ENCODE data around the gene PHKB. TPM values are rescaled to one million over a fixed set of nuclear protein-coding genes. Genes with fewer than 3 reads are reported as not detected.

Gene PHKB
- total RNA-seq, 2 experiments from 2014 or later, result 12.6 to 12.8 TPM

DNA sequence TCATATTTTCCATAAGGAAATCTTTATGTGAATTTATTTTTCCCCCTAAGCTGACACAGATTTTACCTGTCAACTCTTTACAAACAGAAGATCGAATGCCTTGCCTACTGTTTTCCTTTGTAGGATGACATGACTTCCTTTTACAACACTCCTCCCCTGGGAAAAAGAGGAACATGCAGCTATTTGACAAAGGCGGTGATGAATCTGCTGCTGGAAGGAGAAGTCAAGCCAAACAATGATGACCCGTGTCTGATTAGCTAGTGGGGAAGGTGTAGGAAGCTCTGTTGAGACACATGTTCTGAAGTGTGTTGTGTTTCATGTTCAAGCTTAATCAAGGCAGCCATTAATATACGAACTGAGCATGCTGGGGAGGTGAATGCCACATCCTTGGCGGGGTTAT lies 238.0 kb downstream of the PHKB start:
- Mint-ChIP-seq H3K4me1 (no peaks in the 10 kb centered on the region), H3K27me3 (no peaks in the 10 kb centered on the region), H3K4me3 (no peak overlapping the region), H3K36me3 (ENCODE audit: low read depth) (peaks cover 48% of the 10 kb centered on the region), H3K9me3 (ENCODE audit: low read depth) (peaks cover 22% of the 10 kb centered on the region), H3K27ac (no peak overlapping the region)
- ATAC-seq, result no peak
- POLR2A ChIA-PET, result no interaction called here
- CTCF ChIA-PET, result interaction anchor here (0.5 kb wide), 1 partner anchor 656 kb away, joined by 3 read pairs; no protein-coding TSS in a partner anchor
- intact Hi-C loops (cut with DNase I, micrococcal nuclease), result no loop called here
- DNase-seq, result no peak

DNA sequence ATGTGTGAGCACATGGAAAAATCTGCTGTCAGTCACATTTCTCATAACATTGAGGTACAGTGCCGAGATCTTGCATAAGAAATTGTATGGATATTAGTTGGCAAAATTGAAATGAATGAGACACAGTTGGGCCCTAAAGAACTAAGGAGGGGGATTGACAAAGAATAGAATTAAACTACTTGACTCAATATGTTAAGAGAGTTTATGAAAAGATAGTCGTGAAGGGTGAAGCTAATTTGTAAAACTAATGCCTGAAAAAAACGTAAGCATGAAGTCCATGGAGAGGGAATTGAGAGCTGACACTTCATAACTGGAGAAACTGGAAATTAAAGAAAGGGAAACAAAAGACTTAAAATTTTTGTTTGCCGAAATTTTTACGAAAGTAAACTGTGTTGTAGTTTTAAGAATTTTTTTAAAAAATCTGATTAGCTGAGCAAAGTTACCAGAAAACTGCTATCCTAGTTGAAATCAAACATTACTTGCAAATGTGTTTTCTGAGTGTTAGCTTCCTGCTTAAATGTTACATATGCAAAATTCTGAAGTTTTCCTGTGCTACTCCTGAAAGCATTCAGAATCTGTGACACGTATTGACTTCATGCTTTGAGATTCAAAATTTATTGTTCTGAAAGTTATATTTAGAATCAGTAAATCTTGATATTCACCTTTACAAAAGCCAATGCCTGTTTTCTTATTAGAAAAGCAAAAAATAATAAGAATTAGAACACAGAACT lies 239.9 kb downstream of the PHKB start:
- Mint-ChIP-seq H3K36me3 (ENCODE audit: low read depth) (peaks cover 37% of the 10 kb centered on the region), H3K9me3 (ENCODE audit: low read depth) (peaks cover 22% of the 10 kb centered on the region), H3K27me3 (no peaks in the 10 kb centered on the region), H3K4me3 (no peak overlapping the region), H3K27ac (no peak overlapping the region), H3K4me1 (no peaks in the 10 kb centered on the region)
- ChIA-PET CTCF (no interaction called here), POLR2A (no interaction called here)
- intact Hi-C loops (cut with DNase I, micrococcal nuclease), result no loop called here
- ATAC-seq (no peak), DNase-seq (no peak)

DNA sequence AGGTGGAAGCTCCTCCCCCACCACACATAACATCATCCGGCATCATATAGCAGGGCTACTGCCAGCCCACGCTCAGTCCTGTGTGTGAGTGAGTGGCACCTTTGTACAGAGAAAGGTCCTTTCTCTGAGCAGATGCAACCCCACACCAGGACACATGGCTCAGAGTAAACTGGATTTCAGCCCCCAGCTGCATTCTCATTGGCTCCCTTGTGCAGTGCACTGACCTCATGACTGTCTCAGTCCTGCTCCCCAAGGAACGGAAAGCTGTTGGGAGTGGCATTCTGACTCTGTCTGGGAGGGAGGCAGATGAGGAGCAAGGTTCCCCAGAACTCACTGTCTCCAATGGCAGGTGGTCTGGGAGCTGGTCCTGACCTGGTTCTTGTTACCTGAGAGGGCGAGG lies 244.1 kb downstream of the PHKB start:
- H3K9me3 Mint-ChIP-seq (ENCODE audit: low read depth), result peaks cover 16% of the 10 kb centered on the region
- H3K27ac Mint-ChIP-seq, result no peak overlapping the region
- DNase-seq, result no peak
- ChIA-PET CTCF (no interaction called here), POLR2A (no interaction called here)
- no peaks in the 10 kb centered on the region for H3K4me1 Mint-ChIP-seq
- no peak for ATAC-seq
- H3K36me3 Mint-ChIP-seq (ENCODE audit: low read depth), result peaks cover 6% of the 10 kb centered on the region
- no peaks in the 10 kb centered on the region for H3K27me3 Mint-ChIP-seq
- H3K4me3 Mint-ChIP-seq, result no peak overlapping the region
- intact Hi-C loops (cut with DNase I, micrococcal nuclease), result no loop called here

DNA sequence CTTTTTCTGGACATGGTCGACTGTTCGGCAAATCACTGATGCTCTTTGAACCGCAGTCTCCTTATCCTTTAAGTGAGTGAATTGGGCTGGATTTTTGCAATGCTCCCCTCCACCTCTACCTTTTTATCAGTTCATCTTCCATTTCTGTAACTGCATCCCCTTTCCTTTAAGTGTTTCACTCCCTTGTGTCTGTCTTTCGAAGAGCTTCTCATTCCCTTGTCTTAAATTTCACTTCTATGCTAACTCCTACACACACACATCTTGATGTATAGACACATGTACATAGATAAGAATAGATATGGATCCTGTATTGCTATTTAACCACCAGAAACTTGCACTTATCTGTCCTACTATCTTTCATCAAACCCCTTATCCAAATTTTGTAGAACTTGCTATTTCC lies 250.7 kb downstream of the PHKB start:
- Mint-ChIP-seq H3K9me3 (ENCODE audit: low read depth) (peaks cover 3% of the 10 kb centered on the region), H3K4me1 (no peaks in the 10 kb centered on the region), H3K27me3 (peaks cover 2% of the 10 kb centered on the region), H3K27ac (no peak overlapping the region), H3K36me3 (ENCODE audit: low read depth) (no peaks in the 10 kb centered on the region), H3K4me3 (no peak overlapping the region)
- DNase-seq (no peak), ATAC-seq (no peak)
- intact Hi-C loops (cut with DNase I, micrococcal nuclease), result no loop called here
- POLR2A ChIA-PET, result no interaction called here
- CTCF ChIA-PET, result no interaction called here

DNA sequence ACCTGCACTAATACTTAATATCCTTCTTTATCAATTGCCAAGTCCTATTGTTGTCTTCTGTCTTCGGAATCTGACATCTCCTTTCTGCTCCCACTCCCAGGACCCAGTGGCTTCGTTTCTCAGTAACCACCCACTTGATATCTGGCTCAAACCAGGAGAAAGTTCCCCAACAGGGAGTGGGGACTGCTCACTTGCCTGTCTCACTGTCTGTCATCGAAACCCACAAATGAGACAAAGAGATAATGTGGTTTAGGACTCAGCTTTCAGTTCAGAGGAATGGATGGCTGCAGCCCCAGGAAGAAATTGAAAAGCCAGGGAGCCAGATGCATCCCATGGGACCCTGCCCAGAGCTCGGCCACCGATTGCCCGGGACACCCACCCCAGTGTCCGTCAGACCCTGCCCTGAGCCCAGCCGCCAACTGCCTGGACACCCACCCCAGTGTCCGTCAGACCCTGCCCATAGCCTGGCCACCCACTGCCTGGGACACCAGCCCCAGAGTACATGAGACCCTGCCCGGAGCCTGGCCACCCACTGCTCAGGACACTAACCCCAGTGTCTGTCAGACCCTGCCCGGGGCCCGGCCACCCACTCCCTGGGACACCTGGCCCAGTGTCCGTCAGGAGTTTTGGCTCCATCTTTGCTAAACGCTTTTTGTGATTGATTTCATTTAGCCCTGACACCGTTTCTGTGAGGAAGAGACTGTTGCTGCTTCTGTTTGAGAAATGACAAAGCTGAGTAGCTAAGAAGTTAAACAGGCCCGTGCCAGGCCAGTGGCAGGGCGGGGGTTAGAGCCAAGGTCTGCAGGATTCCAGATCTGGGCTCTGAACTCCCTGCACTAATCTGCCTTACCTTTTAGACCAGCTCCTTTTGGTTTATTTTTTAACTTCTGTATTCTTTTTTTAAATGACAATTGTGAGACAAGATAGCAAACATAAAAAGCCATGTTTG lies 251.4 kb downstream of the PHKB start:
- intact Hi-C loops (cut with DNase I, micrococcal nuclease), result no loop called here
- peaks cover 3% of the 10 kb centered on the region for H3K9me3 Mint-ChIP-seq (ENCODE audit: low read depth)
- ChIA-PET POLR2A (no interaction called here), CTCF (interaction anchor here (0.6 to 0.7 kb wide), 3 partner anchors 10 to 405 kb away, joined by 3 read pairs; no protein-coding TSS in a partner anchor)
- H3K27ac Mint-ChIP-seq, result no peak overlapping the region
- no peaks in the 10 kb centered on the region for H3K4me1 Mint-ChIP-seq
- no peak for DNase-seq
- no peak overlapping the region for H3K4me3 Mint-ChIP-seq
- no peak for ATAC-seq
- H3K36me3 Mint-ChIP-seq (ENCODE audit: low read depth), result no peaks in the 10 kb centered on the region
- peaks cover 2% of the 10 kb centered on the region for H3K27me3 Mint-ChIP-seq

DNA sequence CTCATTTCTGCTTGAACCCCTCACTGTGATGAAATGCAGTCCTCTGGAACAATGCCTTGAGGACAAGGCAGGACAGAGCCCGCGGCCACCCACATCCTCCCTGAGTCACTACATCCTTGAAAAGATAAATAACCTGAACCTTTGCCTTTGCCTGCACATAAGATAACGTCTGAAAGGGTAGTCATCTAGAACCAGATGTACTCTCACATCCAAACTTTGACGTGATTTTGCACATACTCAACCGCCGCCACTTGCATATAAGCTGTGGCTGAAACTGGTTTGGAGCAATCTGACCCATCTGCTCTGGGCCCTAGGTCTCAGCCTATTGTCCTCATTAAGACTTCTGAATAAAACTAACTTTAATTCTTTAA lies 252.1 kb downstream of the PHKB start:
- ChIA-PET CTCF (interaction anchor here (0.6 to 0.7 kb wide), 3 partner anchors 10 to 405 kb away, joined by 3 read pairs; no protein-coding TSS in a partner anchor), POLR2A (no interaction called here)
- Mint-ChIP-seq H3K4me3 (no peak overlapping the region), H3K27me3 (peaks cover 2% of the 10 kb centered on the region), H3K27ac (no peak overlapping the region), H3K9me3 (ENCODE audit: low read depth) (peaks cover 3% of the 10 kb centered on the region), H3K36me3 (ENCODE audit: low read depth) (no peaks in the 10 kb centered on the region), H3K4me1 (no peaks in the 10 kb centered on the region)
- DNase-seq (peak; percentile 35), ATAC-seq (peak; percentile 82)
- intact Hi-C loops (cut with DNase I, micrococcal nuclease), result no loop called here

DNA sequence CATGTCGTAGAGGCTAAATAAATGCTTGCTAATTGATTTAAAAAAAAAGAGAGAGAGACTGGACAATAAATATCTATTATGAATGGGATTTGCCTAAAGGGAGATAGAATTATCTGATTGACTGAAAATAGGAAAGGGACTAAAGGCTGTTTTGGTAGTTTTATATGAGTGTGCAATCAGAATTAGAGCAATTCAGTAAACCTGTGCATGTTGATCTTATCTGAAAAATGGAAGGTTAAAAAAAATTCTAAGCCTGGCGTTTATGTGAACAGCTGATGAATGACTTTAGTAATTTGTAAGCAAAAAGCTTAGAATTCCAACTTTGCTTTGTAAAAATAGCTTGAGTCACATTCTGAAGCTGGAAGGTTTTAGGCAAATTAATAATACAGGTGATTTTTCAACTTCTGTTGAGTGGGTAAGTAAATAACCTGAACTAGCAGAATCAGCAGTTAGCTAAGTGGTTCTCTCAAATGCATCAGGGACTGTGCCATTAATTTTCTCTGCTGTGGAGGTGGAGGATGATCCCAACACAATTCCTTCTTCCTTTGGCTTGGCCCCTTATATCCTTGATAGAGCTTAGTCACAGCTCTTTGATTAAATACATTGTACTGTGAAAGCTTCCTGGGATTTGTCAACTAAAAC lies 254.4 kb downstream of the PHKB start:
- intact Hi-C loops (cut with DNase I, micrococcal nuclease), result no loop called here
- ATAC-seq (no peak), DNase-seq (no peak)
- H3K9me3 Mint-ChIP-seq (ENCODE audit: low read depth), result peaks cover under 1% of the 10 kb centered on the region
- H3K36me3 Mint-ChIP-seq (ENCODE audit: low read depth), result no peaks in the 10 kb centered on the region
- no peaks in the 10 kb centered on the region for H3K4me1 Mint-ChIP-seq
- CTCF ChIA-PET, result interaction anchor here (1.0 kb wide), 1 partner anchor 573 kb away, joined by 3 read pairs; no protein-coding TSS in a partner anchor
- no peak overlapping the region for H3K27ac Mint-ChIP-seq
- POLR2A ChIA-PET, result no interaction called here
- H3K4me3 Mint-ChIP-seq, result no peak overlapping the region
- peaks cover 2% of the 10 kb centered on the region for H3K27me3 Mint-ChIP-seq

DNA sequence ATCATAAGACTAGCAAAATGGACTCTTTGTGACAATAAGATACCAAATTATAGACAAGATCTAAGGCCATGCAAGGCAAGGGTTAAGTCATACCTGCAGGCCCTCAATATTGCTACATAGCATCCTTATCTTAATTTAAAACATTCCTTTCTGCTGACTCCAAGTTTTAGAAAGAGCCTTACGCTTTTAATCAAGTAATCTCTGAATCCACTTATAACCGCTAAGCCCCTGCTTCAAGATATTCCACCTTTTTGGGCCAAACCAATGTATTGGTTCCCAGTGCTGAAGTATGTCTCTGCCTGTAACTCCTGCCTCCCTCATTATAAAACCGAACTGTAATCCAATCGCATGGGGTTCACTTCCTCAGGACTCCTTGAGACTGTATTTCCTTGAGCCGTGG lies 255.4 kb downstream of the PHKB start:
- no peak for ATAC-seq
- Mint-ChIP-seq H3K4me3 (no peak overlapping the region), H3K27me3 (peaks cover 2% of the 10 kb centered on the region), H3K27ac (no peak overlapping the region), H3K4me1 (no peaks in the 10 kb centered on the region), H3K36me3 (ENCODE audit: low read depth) (no peaks in the 10 kb centered on the region), H3K9me3 (ENCODE audit: low read depth) (no peaks in the 10 kb centered on the region)
- ChIA-PET POLR2A (no interaction called here), CTCF (interaction anchor here (0.6 kb wide), 1 partner anchor 572 kb away, joined by 3 read pairs; no protein-coding TSS in a partner anchor)
- intact Hi-C loops (cut with DNase I, micrococcal nuclease), result no loop called here
- no peak for DNase-seq

DNA sequence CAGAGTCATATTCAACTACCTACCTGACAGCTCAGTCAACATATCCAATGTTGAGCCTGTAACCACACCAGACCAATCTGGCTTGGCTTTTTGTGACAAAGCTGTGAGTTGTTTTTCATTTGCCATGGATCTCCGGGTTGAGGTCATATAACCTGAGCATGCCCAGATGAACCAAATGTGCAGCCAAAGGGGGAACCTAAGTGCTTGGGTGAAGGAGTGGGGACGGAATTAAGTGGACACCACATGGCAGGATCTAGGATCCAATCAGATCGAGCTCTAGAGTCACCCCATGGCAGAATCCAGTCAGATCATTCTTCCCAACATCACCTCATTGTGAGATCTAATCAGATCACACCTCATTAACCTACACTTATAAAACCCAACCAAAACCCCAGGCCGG lies 258.6 kb downstream of the PHKB start:
- Mint-ChIP-seq H3K4me3 (no peak overlapping the region), H3K36me3 (ENCODE audit: low read depth) (no peaks in the 10 kb centered on the region), H3K9me3 (ENCODE audit: low read depth) (no peaks in the 10 kb centered on the region), H3K4me1 (no peaks in the 10 kb centered on the region), H3K27ac (no peak overlapping the region), H3K27me3 (peaks cover 2% of the 10 kb centered on the region)
- CTCF ChIA-PET, result interaction anchor here (0.6 to 0.7 kb wide), 2 partner anchors 83 to 137 kb away, joined by 3 read pairs; no protein-coding TSS in a partner anchor
- DNase-seq, result no peak
- POLR2A ChIA-PET, result no interaction called here
- intact Hi-C loops (cut with DNase I, micrococcal nuclease), result no loop called here
- no peak for ATAC-seq

DNA sequence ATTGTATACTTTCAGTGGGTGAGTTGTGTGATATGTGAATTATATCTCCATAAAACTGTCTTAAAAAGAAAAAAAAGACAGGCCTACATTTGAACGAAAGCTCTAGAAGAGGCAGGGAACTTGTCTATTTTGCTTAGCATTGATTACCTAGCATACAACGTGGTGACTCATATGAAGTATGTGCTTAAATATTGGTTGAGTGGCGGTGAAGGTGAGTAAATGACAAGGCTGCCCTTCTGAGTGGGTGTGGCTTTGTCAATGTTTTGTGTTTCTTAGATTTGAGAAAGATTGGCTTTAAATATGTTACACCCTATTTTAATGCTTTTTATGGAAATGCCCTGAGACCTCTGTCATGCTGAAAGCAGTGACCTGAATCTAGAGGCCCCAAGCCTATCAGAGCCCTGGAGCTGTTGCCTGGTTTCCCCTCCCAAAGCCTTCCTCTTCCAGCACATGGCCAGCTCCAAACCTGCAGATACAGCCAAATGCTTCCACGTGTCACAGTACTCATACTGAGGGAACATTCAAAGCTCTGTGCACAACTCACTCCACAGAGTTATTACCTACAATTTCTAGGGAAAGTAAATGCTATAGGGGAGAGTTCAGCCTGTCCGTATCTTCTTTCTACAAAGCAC lies 260.0 kb downstream of the PHKB start:
- Mint-ChIP-seq H3K27me3 (peaks cover 4% of the 10 kb centered on the region), H3K27ac (no peak overlapping the region), H3K4me3 (no peak overlapping the region), H3K4me1 (no peaks in the 10 kb centered on the region), H3K9me3 (ENCODE audit: low read depth) (no peaks in the 10 kb centered on the region), H3K36me3 (ENCODE audit: low read depth) (no peaks in the 10 kb centered on the region)
- intact Hi-C loops (cut with DNase I, micrococcal nuclease), result no loop called here
- POLR2A ChIA-PET, result no interaction called here
- DNase-seq, result no peak
- CTCF ChIA-PET, result no interaction called here
- no peak for ATAC-seq

DNA sequence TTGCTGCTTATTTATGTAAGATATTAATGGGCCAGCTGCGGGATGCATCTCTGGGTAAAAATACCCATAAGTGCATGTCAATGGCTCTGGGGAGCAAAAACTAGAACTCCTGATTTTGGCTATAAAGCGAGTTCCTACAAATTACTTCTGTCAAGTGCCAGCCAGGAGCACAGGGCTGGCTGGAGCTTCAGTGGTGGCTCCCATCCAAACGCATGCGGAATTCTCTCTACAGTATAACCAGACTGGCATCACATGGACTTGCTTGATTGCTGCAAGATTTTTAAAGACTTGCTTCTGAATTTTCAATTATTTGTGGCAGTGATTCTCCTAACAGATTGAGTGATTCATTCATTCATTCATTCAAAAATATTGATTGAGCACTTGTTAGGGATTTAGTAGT lies 260.9 kb downstream of the PHKB start:
- peaks cover 2% of the 10 kb centered on the region for H3K27me3 Mint-ChIP-seq

More for the DNA sequence above, 260.9 kb downstream of the PHKB start:
- Mint-ChIP-seq H3K36me3 (ENCODE audit: low read depth) (no peaks in the 10 kb centered on the region), H3K9me3 (ENCODE audit: low read depth) (no peaks in the 10 kb centered on the region), H3K4me3 (no peak overlapping the region), H3K4me1 (no peaks in the 10 kb centered on the region), H3K27ac (no peak overlapping the region)
- ChIA-PET CTCF (interaction anchor here (1.3 kb wide), 1 partner anchor 9 kb away, joined by 3 read pairs; no protein-coding TSS in a partner anchor), POLR2A (no interaction called here)
- DNase-seq (no peak), ATAC-seq (no peak)
- intact Hi-C loops (cut with DNase I, micrococcal nuclease), result no loop called here

All from activated CD4-positive, alpha-beta T cell treated with anti-CD3 and anti-CD28 coated beads for 36 hours (primary cell).